Mucosa of stomach (tissue), 1 donor: ENCODE data around the gene CTXND1.
"Not testable (repeated sequence)": the region's sequence is repeated elsewhere in the genome, so short reads cannot be mapped to it uniquely, and the experiment has no call there.

ENCODE experiments used
- H3K27me3 ChIP-seq: one replicate; pipeline ENCODE4 v1.7.0; 2013; ENCODE audit warnings: mild to moderate bottlenecking, low read length; ENCODE audit not compliant: control insufficient read depth, insufficient read depth
- H3K36me3 ChIP-seq: one replicate; pipeline ENCODE4 v1.7.0; 2013; ENCODE audit warnings: low read length; ENCODE audit not compliant: control insufficient read depth, insufficient read depth
- H3K4me1 ChIP-seq: one replicate; pipeline ENCODE4 v1.7.0; 2013; ENCODE audit warnings: mild to moderate bottlenecking, low read length; ENCODE audit not compliant: control insufficient read depth, insufficient read depth
- H3K4me3 ChIP-seq: one replicate; pipeline ENCODE4 v1.7.0; 2013; ENCODE audit warnings: low read length
- H3K9ac ChIP-seq: one replicate; pipeline ENCODE4 v1.7.0; 2013; ENCODE audit warnings: mild to moderate bottlenecking, low read length, moderate library complexity
- H3K9me3 ChIP-seq: one replicate; pipeline ENCODE4 v1.7.0; 2013; ENCODE audit warnings: mild to moderate bottlenecking, low read length, moderate library complexity; ENCODE audit not compliant: control insufficient read depth
- donor health status: Pancreatic carcinoma.

Gene CTXND1

DNA sequence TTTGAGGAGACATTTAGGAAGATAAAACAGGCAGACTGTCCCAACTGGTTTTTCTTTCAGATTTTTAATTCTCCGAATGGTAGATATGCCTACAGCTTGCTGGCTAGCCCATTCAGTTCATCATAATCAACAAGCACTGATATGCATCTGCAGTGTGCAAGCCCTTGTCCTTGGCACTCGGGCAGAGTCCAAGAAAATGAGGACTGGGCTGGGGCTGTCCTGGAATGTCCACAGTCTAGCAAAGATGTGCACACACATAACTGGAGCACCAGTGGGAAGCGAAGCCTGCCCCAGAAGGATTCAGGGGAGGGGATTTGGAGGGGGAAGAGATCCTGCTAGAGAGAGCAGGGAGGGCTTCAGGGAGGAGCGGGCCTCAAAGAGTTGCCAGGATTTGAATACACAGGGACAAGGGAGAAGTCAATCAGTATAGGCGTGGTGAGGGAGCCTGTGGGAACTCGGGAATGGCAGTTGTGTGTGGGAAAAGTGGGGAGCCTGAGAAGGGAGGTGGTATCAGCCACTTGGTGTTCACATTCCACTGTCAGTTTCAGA lies 90.5 kb downstream of the CTXND1 start:
- no peaks in the 10 kb centered on the region for H3K9me3 ChIP-seq
- H3K36me3 ChIP-seq = no peaks in the 10 kb centered on the region
- H3K27me3 ChIP-seq = no peaks in the 10 kb centered on the region
- H3K4me1 ChIP-seq = peaks cover 17% of the 10 kb centered on the region
- no peak overlapping the region for H3K4me3 ChIP-seq
- H3K9ac ChIP-seq = no peak overlapping the region

DNA sequence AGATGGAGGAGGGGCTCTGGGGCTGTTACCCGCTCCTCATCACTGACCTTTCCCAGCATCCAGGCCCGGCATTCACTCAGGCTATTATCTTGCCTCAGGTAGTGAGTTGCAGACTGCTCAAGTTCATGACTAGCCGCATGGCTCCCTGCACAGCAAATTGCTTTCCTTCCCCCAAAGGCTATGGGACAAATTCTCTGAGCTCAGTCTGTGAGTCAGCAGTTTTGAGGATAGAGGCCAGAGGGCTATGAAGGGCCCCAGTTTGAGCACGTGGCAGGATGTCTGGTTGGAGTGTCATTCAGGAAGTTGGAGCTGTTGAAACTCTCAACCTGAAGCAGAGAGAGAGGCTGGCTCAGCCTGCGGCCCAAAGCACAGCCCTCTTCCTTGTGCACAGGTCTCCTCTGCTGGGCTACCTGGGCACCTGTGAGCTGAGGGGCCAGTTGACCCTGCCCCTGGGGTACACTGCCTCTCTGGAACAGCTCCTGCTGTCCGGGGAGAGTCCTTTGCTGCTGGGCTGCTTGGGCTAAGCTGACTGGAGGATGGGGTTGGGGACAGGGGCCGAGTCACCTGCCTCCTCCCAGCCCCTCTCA lies 91.3 kb downstream of the CTXND1 start:
- H3K9ac ChIP-seq = no peak overlapping the region
- H3K4me1 ChIP-seq = peaks cover 17% of the 10 kb centered on the region
- no peaks in the 10 kb centered on the region for H3K9me3 ChIP-seq
- H3K4me3 ChIP-seq = no peak overlapping the region
- no peaks in the 10 kb centered on the region for H3K27me3 ChIP-seq
- no peaks in the 10 kb centered on the region for H3K36me3 ChIP-seq

DNA sequence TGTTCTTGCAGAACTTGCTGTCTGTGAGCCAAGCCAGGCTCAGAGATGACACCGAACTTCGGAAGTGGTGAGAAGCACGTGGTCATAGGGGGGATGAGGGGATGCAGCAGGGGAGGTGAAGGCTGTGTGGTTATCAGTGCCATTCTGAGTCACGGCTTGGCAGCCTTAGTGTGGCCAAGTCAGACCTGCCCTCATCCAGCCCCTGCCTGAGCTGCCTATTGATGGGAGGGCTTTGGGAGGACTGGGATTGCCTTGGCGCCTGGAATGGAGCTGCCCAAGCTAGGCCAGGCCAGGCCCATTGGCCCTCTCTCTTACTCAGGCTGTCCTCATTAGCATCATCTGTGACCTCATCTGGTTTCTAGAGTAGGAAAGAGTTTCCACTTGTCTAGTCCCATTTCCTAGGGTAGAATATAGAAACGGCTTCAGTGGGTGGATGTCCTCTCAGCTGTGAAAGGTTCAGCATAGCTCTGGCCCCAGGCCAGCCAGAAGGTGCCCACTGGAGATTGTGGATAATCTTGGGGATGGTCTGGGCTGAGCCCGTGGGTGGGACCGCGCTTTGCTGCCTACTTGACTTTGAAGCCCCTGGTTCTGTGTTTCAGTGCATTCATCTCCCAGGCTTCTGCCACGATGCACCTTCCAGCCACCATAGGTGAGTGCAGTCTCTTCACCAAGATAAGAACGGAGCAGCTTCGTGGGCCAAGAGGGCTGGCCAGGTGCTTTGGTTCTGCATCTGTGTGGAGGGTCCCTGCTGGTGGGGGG lies 92.0 kb downstream of the CTXND1 start:
- Histone ChIP-seq H3K27me3 (no peaks in the 10 kb centered on the region), H3K4me1 (peaks cover 22% of the 10 kb centered on the region)

DNA sequence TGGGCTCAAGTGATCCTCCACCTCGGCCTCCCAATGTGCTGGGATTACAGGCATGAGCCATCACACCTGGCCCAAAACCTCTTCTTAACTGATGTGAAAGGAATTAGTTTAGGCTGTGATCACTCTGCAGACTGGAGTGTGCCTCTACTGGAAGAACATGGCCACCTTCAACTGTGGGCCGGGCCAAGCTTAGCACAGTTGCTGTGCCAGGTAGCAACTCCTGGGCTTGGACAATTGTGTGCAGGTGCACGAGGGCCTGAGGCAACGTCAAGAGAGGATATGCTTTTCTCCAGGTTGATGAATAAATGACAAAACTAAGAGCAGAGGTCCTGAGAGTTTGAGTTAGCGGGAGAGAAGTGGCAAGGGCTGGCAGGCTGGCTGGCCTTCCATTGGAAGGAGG lies 92.7 kb downstream of the CTXND1 start:
- no peak overlapping the region for H3K9ac ChIP-seq
- H3K4me3 ChIP-seq = no peak overlapping the region
- no peaks in the 10 kb centered on the region for H3K27me3 ChIP-seq
- H3K4me1 ChIP-seq = peaks cover 27% of the 10 kb centered on the region
- no peaks in the 10 kb centered on the region for H3K36me3 ChIP-seq
- H3K9me3 ChIP-seq = no peaks in the 10 kb centered on the region

More for the DNA sequence above, 92.0 kb downstream of the CTXND1 start:
- Histone ChIP-seq H3K36me3 (no peaks in the 10 kb centered on the region), H3K4me3 (no peak overlapping the region), H3K9me3 (no peaks in the 10 kb centered on the region), H3K9ac (no peak overlapping the region)

DNA sequence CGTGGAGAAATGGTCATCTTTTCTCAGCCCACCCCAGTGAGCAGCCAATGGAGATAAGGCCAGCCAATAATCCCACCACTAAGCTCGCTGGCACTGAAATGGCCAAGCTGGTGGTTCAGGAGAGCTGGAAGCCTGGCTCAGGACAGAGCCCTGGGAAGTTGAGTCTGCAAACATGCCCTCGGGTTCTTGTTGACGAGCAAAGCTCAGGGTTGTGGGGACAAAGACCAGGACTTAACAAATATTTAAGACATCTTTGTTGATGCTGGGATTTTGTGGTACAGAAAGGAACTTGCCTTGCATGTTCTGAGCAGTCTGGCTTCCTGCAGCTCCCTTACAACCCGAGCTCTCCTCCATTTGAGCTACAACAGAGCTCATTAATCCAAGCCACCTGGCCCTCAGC lies 94.8 kb downstream of the CTXND1 start:
- Histone ChIP-seq H3K9me3 (no peaks in the 10 kb centered on the region), H3K4me1 (peaks cover 37% of the 10 kb centered on the region), H3K9ac (no peak overlapping the region), H3K36me3 (no peaks in the 10 kb centered on the region), H3K4me3 (no peak overlapping the region), H3K27me3 (no peaks in the 10 kb centered on the region)

DNA sequence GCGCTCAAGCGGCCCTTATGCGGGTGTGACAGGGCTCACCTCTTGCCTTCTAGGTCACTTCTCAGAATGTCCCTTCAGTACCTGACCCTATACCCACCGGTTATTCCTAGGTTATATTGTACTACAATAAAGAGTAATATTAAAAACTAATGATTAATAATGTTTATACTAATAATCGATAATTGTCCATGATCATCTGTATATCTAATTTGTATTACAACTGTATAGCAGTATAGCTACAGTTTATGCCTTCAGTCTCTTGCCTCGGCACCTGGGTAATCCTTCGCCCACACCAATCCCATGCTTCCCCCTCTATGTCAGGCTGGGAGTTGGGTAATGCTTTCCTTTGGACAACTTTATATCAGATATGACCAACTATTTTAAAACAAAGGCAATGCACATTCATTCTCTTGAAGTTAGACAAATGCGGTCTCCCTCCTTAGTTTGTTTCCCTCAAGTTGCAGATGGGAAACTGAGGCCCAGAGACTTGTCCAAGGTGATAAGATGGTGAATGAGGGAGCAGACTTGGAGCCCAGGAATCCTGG lies 95.8 kb downstream of the CTXND1 start:
- H3K36me3 ChIP-seq = no peaks in the 10 kb centered on the region
- H3K9me3 ChIP-seq = no peaks in the 10 kb centered on the region
- no peak overlapping the region for H3K4me3 ChIP-seq
- H3K9ac ChIP-seq = no peak overlapping the region
- H3K27me3 ChIP-seq = no peaks in the 10 kb centered on the region
- peaks cover 31% of the 10 kb centered on the region for H3K4me1 ChIP-seq

DNA sequence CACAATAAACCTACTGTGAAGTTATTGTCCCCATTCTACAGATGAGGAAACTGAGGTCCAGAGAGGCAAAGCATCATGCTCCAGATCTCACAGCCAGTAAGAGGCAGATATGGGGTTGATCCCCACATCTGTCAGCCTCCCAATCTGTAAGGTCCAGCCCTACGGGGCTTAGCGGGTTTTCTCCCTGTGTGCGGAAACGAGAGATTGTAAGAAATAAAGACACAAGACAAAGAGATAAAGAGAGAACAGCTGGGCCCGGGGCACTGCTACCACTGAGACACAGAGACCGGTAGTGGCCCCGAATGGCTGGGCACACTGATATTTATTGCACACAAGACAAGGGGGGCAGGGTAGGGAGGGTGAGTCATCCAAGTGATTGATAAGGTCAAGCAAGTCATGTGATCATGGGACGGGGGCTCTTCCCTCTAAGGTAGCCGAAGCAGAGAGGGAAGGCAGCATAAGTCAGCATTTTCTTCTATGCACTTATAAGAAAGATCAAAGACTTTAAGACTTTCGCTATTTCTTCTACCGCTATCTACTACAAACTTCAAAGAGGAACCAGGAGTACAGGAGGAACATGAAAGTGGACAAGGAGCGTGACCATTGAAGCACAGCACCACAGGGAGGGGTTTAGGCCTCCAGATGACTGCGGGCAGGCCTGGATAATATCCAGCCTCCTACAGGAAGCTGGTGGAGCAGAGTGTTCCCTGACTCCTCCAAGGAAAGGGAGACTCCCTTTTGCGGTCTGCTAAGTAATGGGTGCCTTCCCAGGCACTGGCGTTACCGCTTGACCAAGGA lies 96.4 kb downstream of the CTXND1 start:
- H3K9ac ChIP-seq, H3K36me3 ChIP-seq, H3K4me3 ChIP-seq, H3K9me3 ChIP-seq, H3K27me3 ChIP-seq: not testable (repeated sequence)
- H3K4me1 ChIP-seq = peaks cover 26% of the 10 kb centered on the region

DNA sequence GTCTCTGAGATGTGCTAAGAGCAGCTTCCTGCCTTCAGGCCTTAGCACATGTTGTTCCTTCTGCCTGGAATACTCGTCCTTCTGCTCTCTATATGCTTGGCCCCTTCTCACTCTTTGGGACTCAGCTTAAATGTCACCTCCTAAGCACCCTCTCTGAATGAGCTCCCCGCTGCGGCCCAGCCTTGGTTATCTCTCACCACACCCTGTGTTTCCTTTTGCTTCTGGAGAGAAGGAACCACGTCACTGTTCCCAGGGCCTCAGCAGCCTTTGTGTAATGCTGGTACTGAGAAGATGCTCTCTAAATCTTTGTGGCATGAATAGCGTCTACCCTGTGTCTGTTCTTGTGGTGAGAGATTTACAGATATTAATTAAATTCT lies 97.0 kb downstream of the CTXND1 start:
- Histone ChIP-seq H3K4me1 (peaks cover 20% of the 10 kb centered on the region), H3K27me3 (no peaks in the 10 kb centered on the region), H3K9ac (no peak overlapping the region), H3K36me3 (no peaks in the 10 kb centered on the region), H3K9me3 (no peaks in the 10 kb centered on the region), H3K4me3 (no peak overlapping the region)

DNA sequence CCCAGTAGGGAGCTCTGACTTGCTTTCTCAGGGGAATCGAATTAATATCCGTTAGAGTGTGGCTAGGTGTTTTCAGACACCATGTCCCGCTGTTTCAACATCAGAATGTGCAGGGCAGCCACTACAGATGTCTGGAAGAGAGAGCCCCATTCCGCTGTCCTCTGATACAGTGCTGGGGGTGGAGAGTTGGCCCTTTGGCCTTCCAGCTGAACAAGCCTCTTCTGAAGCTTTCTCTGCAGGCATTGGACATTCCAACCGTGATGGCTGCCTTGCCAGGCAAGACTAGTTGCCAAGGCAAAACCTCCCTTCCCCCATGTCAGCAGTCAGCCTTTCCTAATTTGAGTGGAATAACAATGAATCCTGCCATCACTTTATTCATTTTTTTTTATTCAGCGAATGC lies 97.7 kb downstream of the CTXND1 start:
- no peaks in the 10 kb centered on the region for H3K27me3 ChIP-seq
- no peak overlapping the region for H3K9ac ChIP-seq
- no peaks in the 10 kb centered on the region for H3K36me3 ChIP-seq
- no peak overlapping the region for H3K4me3 ChIP-seq
- H3K9me3 ChIP-seq = no peaks in the 10 kb centered on the region
- peaks cover 20% of the 10 kb centered on the region for H3K4me1 ChIP-seq

DNA sequence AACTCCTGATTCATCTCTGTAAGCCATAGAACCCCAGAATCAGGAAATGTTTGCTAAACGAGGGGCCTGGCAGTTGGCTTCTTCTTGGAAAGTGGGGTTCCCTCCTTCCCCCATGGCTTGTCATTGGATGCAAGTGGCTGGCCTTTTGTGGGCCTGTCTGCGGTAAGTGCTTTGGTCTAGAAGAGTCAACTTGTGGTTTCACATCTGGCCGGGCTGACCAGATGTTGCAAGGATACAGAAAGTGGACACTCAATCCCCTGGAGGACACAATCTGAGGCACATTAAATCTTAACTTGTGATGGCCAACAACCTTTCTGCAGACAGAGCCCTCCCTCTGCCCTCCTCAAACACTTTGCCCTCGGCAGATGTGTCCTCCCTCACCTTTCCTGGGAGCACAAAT lies 98.1 kb downstream of the CTXND1 start:
- H3K4me3 ChIP-seq = no peak overlapping the region
- peaks cover 20% of the 10 kb centered on the region for H3K4me1 ChIP-seq
- no peaks in the 10 kb centered on the region for H3K36me3 ChIP-seq
- H3K27me3 ChIP-seq = no peaks in the 10 kb centered on the region
- no peaks in the 10 kb centered on the region for H3K9me3 ChIP-seq
- no peak overlapping the region for H3K9ac ChIP-seq

DNA sequence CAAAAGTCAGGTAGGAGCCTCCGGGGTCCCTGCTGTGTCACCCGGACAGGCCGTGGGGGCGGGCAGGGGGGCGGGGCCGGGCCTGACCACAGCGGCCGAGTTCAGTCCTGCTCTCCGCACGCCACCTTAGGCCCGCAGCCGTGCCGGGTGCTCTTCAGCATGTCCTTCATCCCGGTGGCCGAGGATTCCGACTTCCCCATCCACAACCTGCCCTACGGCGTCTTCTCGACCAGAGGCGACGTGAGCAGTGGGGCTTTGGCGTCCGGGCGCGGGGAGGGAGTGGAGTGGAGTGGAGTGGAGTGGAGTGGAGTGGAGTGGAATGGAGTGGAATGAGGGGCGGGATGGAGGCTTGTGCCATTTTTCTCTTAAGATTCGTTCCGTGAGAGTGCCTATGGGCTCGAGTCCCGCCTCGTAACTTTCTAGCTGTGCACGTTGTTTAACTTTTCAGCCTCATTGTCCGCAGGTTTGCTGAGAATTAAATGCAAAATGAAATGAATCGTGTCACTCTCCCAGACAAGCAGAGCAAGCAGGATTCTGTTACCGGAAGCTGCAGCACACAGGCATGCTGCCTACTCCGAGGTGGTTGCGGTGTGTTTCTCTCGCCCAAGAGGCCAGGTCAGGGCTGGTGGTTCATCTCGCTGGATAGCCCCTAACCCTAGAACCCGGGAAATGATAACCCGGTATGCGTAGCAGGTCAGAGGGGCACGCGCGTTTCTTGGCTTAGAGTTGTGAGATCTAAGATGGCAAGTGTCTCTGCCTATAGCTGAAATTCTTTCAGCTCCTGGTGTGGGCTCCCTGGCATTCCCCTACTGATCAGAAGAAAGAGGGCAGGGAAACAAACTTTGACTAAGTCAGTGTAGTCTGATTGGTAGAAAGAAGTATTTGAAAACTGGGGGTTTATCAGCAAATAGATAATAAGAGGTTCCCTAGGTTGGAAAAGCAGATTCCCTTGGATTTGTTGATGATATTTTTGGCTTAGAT lies 98.8 kb downstream of the CTXND1 start, which contains the start of gene FAH:
FAH (plus strand) TSS at position 104 of the 981 bp plus-strand sequence; CDS start at position 160, 56 bp downstream.
- H3K9ac ChIP-seq = peak within 1 kb of the TSS; percentile 52

More for the DNA sequence above, 98.8 kb downstream of the CTXND1 start, which contains the start of gene FAH:
- peak within 1 kb of the TSS; percentile 43 for H3K4me3 ChIP-seq
- peaks cover 20% of the 10 kb centered on the region for H3K4me1 ChIP-seq
- no peaks in the 10 kb centered on the region for H3K36me3 ChIP-seq
- no peaks in the 10 kb centered on the region for H3K27me3 ChIP-seq
- no peaks in the 10 kb centered on the region for H3K9me3 ChIP-seq
